Osteoblast (primary cell): ENCODE measurements around the gene SPTB. TPM values are rescaled to one million over a fixed set of nuclear protein-coding genes. Genes with fewer than 3 reads are reported as not detected.
A peak's percentile ranks its signal among the peaks of the same experiment; 100 is the strongest.

Source experiments
- DNase-seq: peaks from one replicate; pipeline ENCODE4 v3.0.0; 2011; ENCODE audit warnings: low spot score, mixed read lengths; ENCODE audit not compliant: insufficient read length; ENCODE audit errors: missing footprints
- H2AFZ ChIP-seq: 2 replicates; pipeline ENCODE4 v1.6.0; 2011; ENCODE audit warnings: mild to moderate bottlenecking, low read length
- H3K27ac ChIP-seq: 2 replicates; pipeline ENCODE4 v1.5.1; 2011; ENCODE audit warnings: mild to moderate bottlenecking, low read depth, low read length, moderate library complexity
- H3K27me3 ChIP-seq: 2 replicates; pipeline ENCODE4 v1.6.0; 2012; ENCODE audit warnings: mild to moderate bottlenecking, control low read depth, inconsistent platforms, low read length, moderate library complexity; ENCODE audit not compliant: insufficient read depth
- H3K36me3 ChIP-seq: 2 replicates; pipeline ENCODE4 v1.5.1; 2011; ENCODE audit warnings: mild to moderate bottlenecking, low read length, control low read depth, moderate library complexity; ENCODE audit not compliant: insufficient read depth
- H3K4me1 ChIP-seq: 2 replicates; pipeline ENCODE4 v1.5.1; 2011; ENCODE audit warnings: mild to moderate bottlenecking, low read length, control low read depth, moderate library complexity; ENCODE audit not compliant: insufficient read depth
- H3K4me2 ChIP-seq: 2 replicates; pipeline ENCODE4 v1.6.0; 2011; ENCODE audit warnings: mild to moderate bottlenecking, low read length; ENCODE audit not compliant: insufficient read depth
- H3K4me3 ChIP-seq: fragments of 200-600 bp; sonication (generic); 3 replicates; pipeline ENCODE4 v1.5.1; 2012; ENCODE audit warnings: mild to moderate bottlenecking, low read length, inconsistent platforms; ENCODE audit not compliant: insufficient read depth
- H3K79me2 ChIP-seq: 2 replicates; pipeline ENCODE4 v1.6.0; 2012; ENCODE audit warnings: mild to moderate bottlenecking, low read length, control low read depth, inconsistent platforms; ENCODE audit not compliant: insufficient read depth
- H3K9me3 ChIP-seq: 2 replicates; pipeline ENCODE4 v1.5.1; 2011; ENCODE audit warnings: low read depth, low read length, control low read depth
- H4K20me1 ChIP-seq: 2 replicates; pipeline ENCODE4 v1.6.0; 2012; ENCODE audit warnings: mild to moderate bottlenecking, low read length, control low read depth; ENCODE audit not compliant: insufficient read depth
- CTCF ChIP-seq: IDR thresholded peaks from 2 replicates; pipeline ENCODE4 v1.5.1; 2011; ENCODE audit warnings: mild to moderate bottlenecking, low read depth, low read length, moderate library complexity; ENCODE audit errors: extremely low read depth
- total RNA-seq: library from RNA; depleted of rRNA; stranded (reverse); fragments of >200 nt; gene quantifications from 2 replicates; pipeline ENCODE4 v1.2.3, GENCODE V29; 2012

Gene SPTB
- total RNA-seq, 1 donor = under 0.01 TPM

- TF ChIP-seq CTCF = no peak
- no peak overlapping the region for H3K27ac ChIP-seq
- H3K27me3 ChIP-seq = peaks cover 82% of the 10 kb centered on the region
- no peaks in the 10 kb centered on the region for H3K9me3 ChIP-seq
- no peak overlapping the region for H2AFZ ChIP-seq
- no peak for DNase-seq
- no peaks in the 10 kb centered on the region for H3K79me2 ChIP-seq
- no peak overlapping the region for H3K4me3 ChIP-seq
- no peak overlapping the region for H3K4me2 ChIP-seq
- no peaks in the 10 kb centered on the region for H3K4me1 ChIP-seq
- H3K36me3 ChIP-seq = no peaks in the 10 kb centered on the region
- no peaks in the 10 kb centered on the region for H4K20me1 ChIP-seq
Measured at GRCh38 chr14:64846319-64846718, 33.4 kb downstream of the SPTB start.

GRCh38 chr14:64845878-64846277 is 33.8 kb downstream of the SPTB start:
- H3K79me2 ChIP-seq = no peaks in the 10 kb centered on the region
- peak; percentile 51 for DNase-seq
- H3K4me3 ChIP-seq = no peak overlapping the region
- no peaks in the 10 kb centered on the region for H3K9me3 ChIP-seq
- H3K4me1 ChIP-seq = no peaks in the 10 kb centered on the region
- H3K4me2 ChIP-seq = no peak overlapping the region
- H3K27me3 ChIP-seq = peaks cover 78% of the 10 kb centered on the region
- no peaks in the 10 kb centered on the region for H4K20me1 ChIP-seq
- H2AFZ ChIP-seq = no peak overlapping the region
- TF ChIP-seq CTCF = no peak
- no peaks in the 10 kb centered on the region for H3K36me3 ChIP-seq
- H3K27ac ChIP-seq = no peak overlapping the region

- Histone ChIP-seq H3K79me2 (no peaks in the 10 kb centered on the region), H3K4me2 (no peak overlapping the region), H3K9me3 (no peaks in the 10 kb centered on the region), H3K27ac (no peak overlapping the region), H3K4me3 (no peak overlapping the region), H3K4me1 (no peaks in the 10 kb centered on the region), H4K20me1 (no peaks in the 10 kb centered on the region), H3K27me3 (peaks cover 81% of the 10 kb centered on the region), H3K36me3 (no peaks in the 10 kb centered on the region), H2AFZ (no peak overlapping the region)
- no peak for TF ChIP-seq CTCF
- DNase-seq = no peak
Measured at GRCh38 chr14:64844969-64845536, 34.7 kb downstream of the SPTB start.

- peaks cover 79% of the 10 kb centered on the region for H3K27me3 ChIP-seq
- H3K4me2 ChIP-seq = no peak overlapping the region
- no peaks in the 10 kb centered on the region for H3K36me3 ChIP-seq
- H3K4me3 ChIP-seq = no peak overlapping the region
- no peak for TF ChIP-seq CTCF
- H3K9me3 ChIP-seq = no peaks in the 10 kb centered on the region
- H3K27ac ChIP-seq = no peak overlapping the region
- H4K20me1 ChIP-seq = no peaks in the 10 kb centered on the region
- DNase-seq = no peak
- H3K79me2 ChIP-seq = no peaks in the 10 kb centered on the region
- H3K4me1 ChIP-seq = no peaks in the 10 kb centered on the region
- no peak overlapping the region for H2AFZ ChIP-seq
Measured at GRCh38 chr14:64844272-64844671, 35.4 kb downstream of the SPTB start.
